Transverse colon (tissue), 4 donors: ENCODE data around the gene CLDN2.

Source experiments
- POLR2AphosphoS5 ChIP-seq, 3 donors: sonication (generic); formaldehyde crosslinking; IDR thresholded peaks; one replicate each; pipeline ENCODE4 v1.6.1; 2016; ENCODE audit warnings: antibody characterized with exemption in 3 of 3
- TF ChIP-seq, protein P1 (sequence below), 5 experiments: fragments of 200-600 bp in 3 of 5; fragments of 450-650 bp in 2 of 5; sonication (generic) in 3 of 5; IDR thresholded peaks; 1 replicate in 2 of 5; 2 replicates in 3 of 5; pipeline ENCODE4 v1.5.1; 2016 to 2017; ENCODE audit warnings: antibody characterized with exemption in 5 of 5, inconsistent platforms in 3 of 5, mild to moderate bottlenecking in 2 of 5, moderate library complexity in 1 of 5

DNA sequence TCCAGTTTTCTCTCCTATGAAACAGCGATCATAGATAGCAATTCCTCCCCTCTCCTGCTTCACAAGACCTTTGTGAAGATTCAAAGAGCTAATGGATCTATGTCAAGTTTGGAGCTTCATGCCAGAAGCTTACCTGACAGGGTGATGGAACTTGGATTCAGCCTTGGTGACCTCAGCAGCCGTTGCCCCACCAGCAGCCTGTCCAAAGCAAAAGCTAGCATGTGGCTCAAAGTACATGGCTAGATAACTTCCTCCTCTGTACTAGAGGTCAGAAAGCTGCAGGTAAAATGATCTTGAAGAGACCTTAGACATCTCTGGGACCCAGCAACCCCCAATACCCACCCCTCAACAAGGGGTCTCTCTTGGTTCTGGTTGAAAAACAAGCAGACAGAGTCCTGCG is 18.9 kb upstream of the CLDN2 start:
- TF ChIP-seq, protein P1, sequence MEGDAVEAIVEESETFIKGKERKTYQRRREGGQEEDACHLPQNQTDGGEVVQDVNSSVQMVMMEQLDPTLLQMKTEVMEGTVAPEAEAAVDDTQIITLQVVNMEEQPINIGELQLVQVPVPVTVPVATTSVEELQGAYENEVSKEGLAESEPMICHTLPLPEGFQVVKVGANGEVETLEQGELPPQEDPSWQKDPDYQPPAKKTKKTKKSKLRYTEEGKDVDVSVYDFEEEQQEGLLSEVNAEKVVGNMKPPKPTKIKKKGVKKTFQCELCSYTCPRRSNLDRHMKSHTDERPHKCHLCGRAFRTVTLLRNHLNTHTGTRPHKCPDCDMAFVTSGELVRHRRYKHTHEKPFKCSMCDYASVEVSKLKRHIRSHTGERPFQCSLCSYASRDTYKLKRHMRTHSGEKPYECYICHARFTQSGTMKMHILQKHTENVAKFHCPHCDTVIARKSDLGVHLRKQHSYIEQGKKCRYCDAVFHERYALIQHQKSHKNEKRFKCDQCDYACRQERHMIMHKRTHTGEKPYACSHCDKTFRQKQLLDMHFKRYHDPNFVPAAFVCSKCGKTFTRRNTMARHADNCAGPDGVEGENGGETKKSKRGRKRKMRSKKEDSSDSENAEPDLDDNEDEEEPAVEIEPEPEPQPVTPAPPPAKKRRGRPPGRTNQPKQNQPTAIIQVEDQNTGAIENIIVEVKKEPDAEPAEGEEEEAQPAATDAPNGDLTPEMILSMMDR (IDR thresholded peaks at IDR 0.05) = no peak
- no peak for TF ChIP-seq POLR2AphosphoS5 (IDR thresholded peaks at IDR 0.05)
